GM12891 (cell line): ENCODE measurements around the gene TMEM119.

Experiments
- PAX5 ChIP-seq: IDR thresholded peaks from 2 replicates; pipeline ENCODE4 v1.6.1; 2011; ENCODE audit warnings: low read length, moderate library complexity, mild to moderate bottlenecking; ENCODE audit not compliant: insufficient read depth, severe bottlenecking
- POLR2A ChIP-seq: IDR thresholded peaks from 2 replicates; pipeline ENCODE4 v1.6.1; 2011; ENCODE audit warnings: low read depth, low read length, control low read depth
- POLR2AphosphoS5 ChIP-seq: IDR thresholded peaks from 2 replicates; pipeline ENCODE4 v1.6.1; 2011; ENCODE audit warnings: low read depth, low read length, control low read depth
- POU2F2 ChIP-seq: IDR thresholded peaks from 2 replicates; pipeline ENCODE4 v1.6.1; 2011; ENCODE audit warnings: low read depth, mild to moderate bottlenecking, control low read depth, low read length, moderate library complexity
- SPI1 ChIP-seq: IDR thresholded peaks from 2 replicates; pipeline ENCODE4 v1.6.1; 2011; ENCODE audit warnings: low read depth, low read length, control low read depth
- TAF1 ChIP-seq: IDR thresholded peaks from 2 replicates; pipeline ENCODE4 v1.6.1; 2011; ENCODE audit warnings: low read depth, low read length, control low read depth

DNA sequence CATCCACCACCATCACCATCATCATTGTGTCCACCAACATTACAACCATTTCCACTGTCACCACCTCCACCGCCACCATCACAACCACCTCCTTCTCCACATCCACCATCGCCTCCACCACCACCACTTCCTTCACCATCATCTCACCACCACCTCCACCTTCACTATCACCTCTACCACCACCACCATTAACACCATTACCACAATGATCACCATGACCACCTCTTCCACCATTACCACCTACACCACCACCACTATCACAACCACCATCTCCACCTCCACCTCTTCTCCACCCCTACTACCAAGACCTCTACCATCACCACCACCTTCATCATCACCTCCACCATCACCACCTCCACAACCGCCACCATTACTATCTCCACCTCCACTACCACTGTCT is 19.1 kb downstream of the TMEM119 start:
- TF ChIP-seq POLR2AphosphoS5: no peak
- TF ChIP-seq POLR2A: no peak
- TF ChIP-seq POU2F2: no peak
- no peak for TF ChIP-seq TAF1
- TF ChIP-seq SPI1: no peak
- TF ChIP-seq PAX5: no peak
